SK-N-SH treated with all-trans-retinoic acid at 6 μM for 48 hours (cell line): ENCODE results near the gene PTPRC.

ENCODE experiments used
- BACH2 ChIP-seq: fragments of 250-450 bp; sonication (Bioruptor Pico); IDR thresholded peaks from 2 replicates; pipeline ENCODE4 v1.9.0; 2021; ENCODE audit warnings: mild to moderate bottlenecking, borderline replicate concordance
- CREB5 ChIP-seq: fragments of 250-450 bp; sonication (Bioruptor Pico); IDR thresholded peaks from 2 replicates; pipeline ENCODE4 v1.5.1; 2020; ENCODE audit warnings: low read depth, mild to moderate bottlenecking, moderate library complexity
- CSRNP3 ChIP-seq: fragments of 250-450 bp; sonication (Bioruptor Pico); IDR thresholded peaks from 2 replicates; pipeline ENCODE4 v1.5.1; 2021; ENCODE audit warnings: mild to moderate bottlenecking, moderate library complexity
- ESRRG ChIP-seq: fragments of 250-450 bp; sonication (Bioruptor Pico); IDR thresholded peaks from 2 replicates; pipeline ENCODE4 v1.6.1; 2021; ENCODE audit warnings: mild to moderate bottlenecking
- GLIS3 ChIP-seq: fragments of 250-450 bp; sonication (Bioruptor Pico); IDR thresholded peaks from 2 replicates; pipeline ENCODE4 v1.5.0; 2020; ENCODE audit warnings: mild to moderate bottlenecking, moderate library complexity
- OSR1 ChIP-seq: fragments of 250-450 bp; sonication (Bioruptor Pico); IDR thresholded peaks from 2 replicates; pipeline ENCODE4 v1.8.0; 2022; ENCODE audit warnings: moderate library complexity, mild to moderate bottlenecking, inconsistent platforms
- PATZ1 ChIP-seq: fragments of 250-450 bp; sonication (Bioruptor Pico); IDR thresholded peaks from 2 replicates; pipeline ENCODE4 v1.8.0; 2020; ENCODE audit warnings: mild to moderate bottlenecking, moderate library complexity, borderline replicate concordance
- PPARA ChIP-seq: fragments of 250-450 bp; sonication (Bioruptor Pico); IDR thresholded peaks from 2 replicates; pipeline ENCODE4 v1.5.0; 2020; ENCODE audit warnings: mild to moderate bottlenecking, borderline replicate concordance
- RARB ChIP-seq: fragments of 250-450 bp; sonication (Bioruptor Pico); IDR thresholded peaks from 2 replicates; pipeline ENCODE4 v1.8.0; 2021; ENCODE audit warnings: mild to moderate bottlenecking, moderate library complexity
- ZC3H10 ChIP-seq: fragments of 250-450 bp; sonication (Bioruptor Pico); IDR thresholded peaks from 2 replicates; pipeline ENCODE4 v1.5.1; 2021; ENCODE audit warnings: mild to moderate bottlenecking, moderate library complexity
- ZFP3 ChIP-seq: fragments of 250-450 bp; sonication (Bioruptor Pico); IDR thresholded peaks from 2 replicates; pipeline ENCODE4 v1.5.0; 2020; ENCODE audit warnings: mild to moderate bottlenecking, moderate library complexity
- ZFP30 ChIP-seq: fragments of 450-650 bp; formaldehyde crosslinking; IDR thresholded peaks from 2 replicates; pipeline ENCODE4 v1.5.0; 2022; ENCODE audit warnings: mild to moderate bottlenecking, moderate library complexity
- ZNF565 ChIP-seq: fragments of 450-650 bp; formaldehyde crosslinking; conservative IDR thresholded peaks from 2 replicates; pipeline ENCODE4 v1.5.0; 2020; ENCODE audit warnings: low read depth, mild to moderate bottlenecking, moderate library complexity
- TF ChIP-seq, protein P1 (sequence below): fragments of 250-450 bp; sonication (Bioruptor Pico); IDR thresholded peaks from 2 replicates; pipeline ENCODE4 v1.8.0; 2021; ENCODE audit warnings: low read depth, mild to moderate bottlenecking, moderate library complexity, borderline replicate concordance

GRCh38 chr1:198598796-198599321 lies 40.0 kb upstream of the PTPRC start:
- TF ChIP-seq GLIS3 (CRISPR knock-in tag) = no peak
- TF ChIP-seq PATZ1 (CRISPR knock-in tag) = no peak
- TF ChIP-seq CSRNP3 = no peak
- no peak for TF ChIP-seq PPARA
- no peak for TF ChIP-seq ZNF565 (CRISPR knock-in tag)
- TF ChIP-seq BACH2 (CRISPR knock-in tag) = no peak
- no peak for TF ChIP-seq ZFP3
- TF ChIP-seq, protein P1, sequence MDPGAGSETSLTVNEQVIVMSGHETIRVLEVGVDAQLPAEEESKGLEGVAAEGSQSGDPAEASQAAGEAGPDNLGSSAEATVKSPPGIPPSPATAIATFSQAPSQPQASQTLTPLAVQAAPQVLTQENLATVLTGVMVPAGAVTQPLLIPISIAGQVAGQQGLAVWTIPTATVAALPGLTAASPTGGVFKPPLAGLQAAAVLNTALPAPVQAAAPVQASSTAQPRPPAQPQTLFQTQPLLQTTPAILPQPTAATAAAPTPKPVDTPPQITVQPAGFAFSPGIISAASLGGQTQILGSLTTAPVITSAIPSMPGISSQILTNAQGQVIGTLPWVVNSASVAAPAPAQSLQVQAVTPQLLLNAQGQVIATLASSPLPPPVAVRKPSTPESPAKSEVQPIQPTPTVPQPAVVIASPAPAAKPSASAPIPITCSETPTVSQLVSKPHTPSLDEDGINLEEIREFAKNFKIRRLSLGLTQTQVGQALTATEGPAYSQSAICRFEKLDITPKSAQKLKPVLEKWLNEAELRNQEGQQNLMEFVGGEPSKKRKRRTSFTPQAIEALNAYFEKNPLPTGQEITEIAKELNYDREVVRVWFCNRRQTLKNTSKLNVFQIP (CRISPR knock-in tag) = no peak
- TF ChIP-seq ESRRG = no peak
- no peak for TF ChIP-seq ZFP30 (CRISPR knock-in tag)
- TF ChIP-seq CREB5 (CRISPR knock-in tag) = no peak
- TF ChIP-seq ZC3H10 = no peak
- TF ChIP-seq OSR1 (CRISPR knock-in tag) = no peak
- TF ChIP-seq RARB (CRISPR knock-in tag) = no peak
